ENCODE measurements around the gene C9orf40.

Gene C9orf40

GRCh38 chr9:74952201-74953151 is at the start of gene C9orf40:
TSS of gene C9orf40 (minus strand) at chr9:74952912. CDS start at chr9:74952611, 301 bp downstream.
- peak; percentile 88 for DNase-seq

- DNase-seq = no peak
Measured at GRCh38 chr9:75001719-75002421, 49.2 kb upstream of the C9orf40 start.

- no peak for DNase-seq
Measured at GRCh38 chr9:75000835-75001234, 48.1 kb upstream of the C9orf40 start.

GRCh38 chr9:74985041-74985440 is 32.3 kb upstream of the C9orf40 start:
- no peak for DNase-seq

GRCh38 chr9:74983709-74984108 is 31.0 kb upstream of the C9orf40 start:
- DNase-seq = no peak

GRCh38 chr9:74979844-74980243 is 27.1 kb upstream of the C9orf40 start:
- no peak for DNase-seq

- DNase-seq = no peak
Measured at GRCh38 chr9:74977287-74977686, 24.6 kb upstream of the C9orf40 start.

- DNase-seq = no peak
Measured at GRCh38 chr9:74975538-74975937, 22.8 kb upstream of the C9orf40 start.

GRCh38 chr9:74974558-74974957 is 21.8 kb upstream of the C9orf40 start:
- DNase-seq = no peak

GRCh38 chr9:74973714-74974113 is 21.0 kb upstream of the C9orf40 start:
- no peak for DNase-seq

GRCh38 chr9:74963056-74963455 is 10.3 kb upstream of the C9orf40 start:
- DNase-seq = no peak

GRCh38 chr9:74961496-74961895 is 8.8 kb upstream of the C9orf40 start:
- no peak for DNase-seq

- peak; percentile 5 for DNase-seq
Measured at GRCh38 chr9:74960561-74960960, 7.8 kb upstream of the C9orf40 start.

- no peak for DNase-seq
Measured at GRCh38 chr9:74958587-74958986, 5.9 kb upstream of the C9orf40 start.

GRCh38 chr9:74953235-74953751 is 581 bp upstream of the C9orf40 start:
- no peak for DNase-seq

GRCh38 chr9:74951725-74952151 is 974 bp downstream of the C9orf40 start:
- DNase-seq = peak; percentile 24

- DNase-seq = no peak
Measured at GRCh38 chr9:74951107-74951720, 1.5 kb downstream of the C9orf40 start.

GRCh38 chr9:74949859-74950855 is 2.6 kb downstream of the C9orf40 start:
- no peak for DNase-seq

- no peak for DNase-seq
Measured at GRCh38 chr9:74948937-74949336, 3.8 kb downstream of the C9orf40 start.

GRCh38 chr9:74946686-74947085 is 6.0 kb downstream of the C9orf40 start:
- no peak for DNase-seq

GRCh38 chr9:74942801-74943200 is 9.9 kb downstream of the C9orf40 start:
- DNase-seq = no peak

GRCh38 chr9:74940600-74940999 is 12.1 kb downstream of the C9orf40 start:
- DNase-seq = no peak

Measured in CD4-positive, alpha-beta T cell treated with Interferon gamma for 1 hour (primary cell).